Thoracic aorta (tissue), 2 donors: Measurements from ENCODE around the gene SMNDC1. TPM values are rescaled to one million over a fixed set of nuclear protein-coding genes. Genes with fewer than 3 reads are reported as not detected.
"Not testable (repeated sequence)": the region's sequence is repeated elsewhere in the genome, so short reads cannot be mapped to it uniquely, and the experiment has no call there.

ENCODE experiments used
- ATAC-seq: fragments of 150-250 bp; one replicate; pipeline ENCODE4 v1.8.0; 2017; ENCODE audit warnings: low read depth; ENCODE audit not compliant: insufficient number of reproducible peaks, low FRiP score
- DNase-seq: peaks from one replicate; pipeline ENCODE4 v3.0.0-alpha.2; 2020; ENCODE audit warnings: low spot score
- H3K27ac ChIP-seq, 2 donors: fragments of 200-600 bp; sonication (generic); 1 replicate in 1 of 2; 2 replicates in 1 of 2; pipeline ENCODE4 v1.5.1; 2016; ENCODE audit warnings: mild to moderate bottlenecking in 2 of 2, moderate library complexity in 2 of 2
- H3K27me3 ChIP-seq: fragments of 200-600 bp; sonication (generic); replicated peaks from 2 replicates; pipeline ENCODE4 v1.6.0; 2016; ENCODE audit warnings: mild to moderate bottlenecking; ENCODE audit not compliant: insufficient read depth
- H3K36me3 ChIP-seq: fragments of 200-600 bp; sonication (generic); one replicate; pipeline ENCODE4 v1.5.1; 2016
- H3K4me1 ChIP-seq, 2 donors: fragments of 200-600 bp; sonication (generic); 1 replicate in 1 of 2; 2 replicates in 1 of 2; pipeline versions ENCODE4 v1.5.1 to v1.6.0; 2016; ENCODE audit warnings: low read depth in 2 of 2, mild to moderate bottlenecking in 1 of 2; ENCODE audit not compliant: control insufficient read depth in 1 of 2
- H3K4me3 ChIP-seq: fragments of 200-600 bp; sonication (generic); 2 replicates; pipeline ENCODE4 v1.5.1; 2016; ENCODE audit warnings: mild to moderate bottlenecking
- H3K9me3 ChIP-seq: fragments of 200-600 bp; sonication (generic); 2 replicates; pipeline ENCODE4 v1.5.1; 2016
- total RNA-seq, 2 donors: library from RNA; depleted of rRNA; stranded (reverse); fragments of >200 nt; gene quantifications; one replicate each; pipeline versions ENCODE4 v1.1.0 to v1.2.3, GENCODE V29; 2016
- TF ChIP-seq, protein P1 (sequence below): fragments of 200-600 bp; sonication (generic); IDR thresholded peaks from one replicate; pipeline ENCODE4 v1.5.1; 2019; ENCODE audit warnings: antibody characterized with exemption

Gene SMNDC1
- total RNA-seq, 2 donors from 2014 or later: 7.2 to 18.6 TPM

DNA sequence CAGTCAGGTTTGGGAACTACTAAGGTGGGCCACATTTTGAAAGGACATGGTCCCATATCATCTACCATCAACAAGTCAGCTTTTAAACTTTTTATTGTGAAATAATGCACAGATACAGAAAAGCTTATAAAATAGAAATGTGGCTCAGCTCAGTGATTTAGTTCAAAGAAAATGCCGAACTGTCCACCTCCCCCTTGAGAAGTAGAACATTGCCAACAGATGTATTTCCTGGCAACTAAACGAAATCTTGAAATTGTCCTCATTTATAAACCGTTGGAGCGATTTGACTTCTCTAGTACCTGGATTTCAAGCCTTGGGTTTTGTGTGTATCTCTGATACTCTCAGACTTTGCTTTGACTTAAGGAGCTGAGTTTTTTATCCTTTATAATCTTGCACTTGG, 32.7 kb upstream of the SMNDC1 start:
- H3K4me3 ChIP-seq: no peak overlapping the region
- no peaks in the 10 kb centered on the region for H3K4me1 ChIP-seq
- H3K27me3 ChIP-seq: no peaks in the 10 kb centered on the region
- ATAC-seq (no peak), DNase-seq (no peak)
- TF ChIP-seq, protein P1, sequence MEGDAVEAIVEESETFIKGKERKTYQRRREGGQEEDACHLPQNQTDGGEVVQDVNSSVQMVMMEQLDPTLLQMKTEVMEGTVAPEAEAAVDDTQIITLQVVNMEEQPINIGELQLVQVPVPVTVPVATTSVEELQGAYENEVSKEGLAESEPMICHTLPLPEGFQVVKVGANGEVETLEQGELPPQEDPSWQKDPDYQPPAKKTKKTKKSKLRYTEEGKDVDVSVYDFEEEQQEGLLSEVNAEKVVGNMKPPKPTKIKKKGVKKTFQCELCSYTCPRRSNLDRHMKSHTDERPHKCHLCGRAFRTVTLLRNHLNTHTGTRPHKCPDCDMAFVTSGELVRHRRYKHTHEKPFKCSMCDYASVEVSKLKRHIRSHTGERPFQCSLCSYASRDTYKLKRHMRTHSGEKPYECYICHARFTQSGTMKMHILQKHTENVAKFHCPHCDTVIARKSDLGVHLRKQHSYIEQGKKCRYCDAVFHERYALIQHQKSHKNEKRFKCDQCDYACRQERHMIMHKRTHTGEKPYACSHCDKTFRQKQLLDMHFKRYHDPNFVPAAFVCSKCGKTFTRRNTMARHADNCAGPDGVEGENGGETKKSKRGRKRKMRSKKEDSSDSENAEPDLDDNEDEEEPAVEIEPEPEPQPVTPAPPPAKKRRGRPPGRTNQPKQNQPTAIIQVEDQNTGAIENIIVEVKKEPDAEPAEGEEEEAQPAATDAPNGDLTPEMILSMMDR: no peak
- no peak overlapping the region for H3K27ac ChIP-seq
- no peaks in the 10 kb centered on the region for H3K36me3 ChIP-seq
- no peaks in the 10 kb centered on the region for H3K9me3 ChIP-seq

GRCh38 chr10:110336111-110336721, 31.5 kb upstream of the SMNDC1 start:
- DNase-seq (no peak), ATAC-seq (peak; percentile 50)
- Histone ChIP-seq H3K4me1 (no peaks in the 10 kb centered on the region), H3K9me3 (no peaks in the 10 kb centered on the region), H3K27me3 (no peaks in the 10 kb centered on the region), H3K4me3 (no peak overlapping the region), H3K36me3 (no peaks in the 10 kb centered on the region), H3K27ac (no peak overlapping the region)
- TF ChIP-seq, protein P1: no peak

DNA sequence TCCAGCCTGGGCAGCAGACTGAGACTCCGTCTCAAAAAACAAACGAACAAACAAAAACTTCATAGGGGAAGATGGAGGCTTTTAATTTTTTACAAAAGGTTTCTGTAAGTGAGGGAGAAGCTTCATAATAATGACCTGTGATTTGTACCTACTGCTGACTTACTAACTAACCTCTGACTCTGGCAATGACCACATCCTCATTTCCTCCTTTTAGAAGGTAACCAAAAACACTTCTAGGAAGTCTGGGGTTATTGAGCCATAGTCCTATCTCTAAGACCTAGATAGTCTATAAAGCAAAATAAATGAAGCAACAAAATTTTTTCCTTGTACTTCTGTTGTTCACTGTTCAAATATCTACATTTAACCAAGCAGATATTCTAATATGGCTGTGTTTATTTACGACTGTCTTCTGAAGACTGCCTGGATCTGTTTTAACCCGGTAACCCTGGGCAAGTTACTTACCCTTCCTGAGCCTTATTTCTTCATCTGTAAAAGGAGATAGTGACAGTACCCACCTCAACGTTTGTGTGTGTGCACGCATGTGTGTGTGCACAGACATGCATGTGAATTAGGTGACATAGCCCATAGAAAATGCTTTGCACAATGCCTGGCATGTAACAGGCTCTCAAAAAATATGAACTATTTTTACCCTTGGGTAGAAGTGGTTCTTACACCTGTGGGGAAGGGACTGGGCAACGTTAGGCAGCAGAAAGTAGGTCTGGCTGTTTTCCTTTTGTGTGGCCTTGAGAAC, 30.8 kb upstream of the SMNDC1 start:
- ATAC-seq: no peak
- Histone ChIP-seq H3K27ac (no peak overlapping the region), H3K27me3 (no peaks in the 10 kb centered on the region), H3K4me3 (no peak overlapping the region), H3K9me3 (no peaks in the 10 kb centered on the region), H3K4me1 (no peaks in the 10 kb centered on the region), H3K36me3 (no peaks in the 10 kb centered on the region)
- DNase-seq: no peak
- TF ChIP-seq, protein P1: no peak

GRCh38 chr10:110334061-110334656, 29.4 kb upstream of the SMNDC1 start:
- no peaks in the 10 kb centered on the region for H3K4me1 ChIP-seq
- no peaks in the 10 kb centered on the region for H3K36me3 ChIP-seq
- H3K27ac ChIP-seq: no peak overlapping the region
- TF ChIP-seq, protein P1: no peak
- no peaks in the 10 kb centered on the region for H3K27me3 ChIP-seq
- H3K9me3 ChIP-seq: no peaks in the 10 kb centered on the region
- ATAC-seq (no peak), DNase-seq (no peak)
- no peak overlapping the region for H3K4me3 ChIP-seq

DNA sequence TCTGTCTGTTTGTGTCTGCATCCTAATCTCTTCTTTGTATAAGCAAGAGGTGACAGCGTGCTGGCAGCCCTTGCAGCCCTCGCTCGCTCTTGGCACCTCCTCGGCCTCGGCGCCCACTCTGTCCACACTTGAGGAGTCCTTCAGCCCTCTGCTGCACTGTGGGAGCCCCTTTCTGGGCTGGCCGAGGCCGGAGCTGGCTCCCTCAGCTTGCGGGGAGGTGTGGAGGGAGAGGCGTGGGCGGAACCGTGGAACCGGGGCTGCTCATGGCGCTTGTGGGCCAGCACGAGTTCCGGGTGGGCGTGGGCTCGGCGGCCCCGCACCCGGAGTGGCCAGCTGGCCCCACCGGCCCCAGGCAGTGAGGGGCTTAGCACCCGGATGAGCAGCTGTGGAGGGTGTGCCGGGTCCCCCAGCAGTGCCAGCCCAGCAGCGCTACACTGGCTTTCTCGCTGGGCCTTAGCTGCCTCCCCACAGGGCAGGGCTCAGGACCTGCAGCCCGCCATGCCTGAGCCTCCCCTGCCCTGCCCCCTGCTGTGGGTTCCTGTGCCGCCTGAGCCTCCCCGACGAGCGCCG, 26.6 kb upstream of the SMNDC1 start:
- not testable (repeated sequence) for DNase-seq, H3K4me1 ChIP-seq, ATAC-seq, H3K4me3 ChIP-seq, H3K27me3 ChIP-seq, H3K9me3 ChIP-seq, H3K36me3 ChIP-seq, H3K27ac ChIP-seq
